Endothelial cell of umbilical vein (primary cell): ENCODE measurements around the gene SCML2. TPM values are rescaled to one million over a fixed set of nuclear protein-coding genes. Genes with fewer than 3 reads are reported as not detected.

Experiments
- BruUV-seq: library from RNA; stranded (reverse); fragments of 400-500 nt; replicated peaks from 2 replicates; lab custom pipeline; 2021; lab: Mats Ljungman, UMichigan
- CTCF ChIA-PET: fragments of 300-600, 350-600 bp; sonication (Branson Sonifier 250); formaldehyde crosslinking; loops from one replicate; lab custom pipeline; 2021; ENCODE audit warnings: antibody characterized with exemption, inconsistent platforms; lab: Charles Lee
- POLR2A ChIA-PET: fragments of 300-600, 350-600 bp; sonication (Branson Sonifier 250); formaldehyde crosslinking; loops from one replicate; lab custom pipeline; 2021; ENCODE audit warnings: antibody characterized with exemption, inconsistent platforms; lab: Charles Lee
- DNase-seq: peaks from one replicate; pipeline ENCODE4 v3.0.0-alpha.2; 2011; ENCODE audit warnings: low read depth, low spot score
- FAIRE-seq: peaks from 2 replicates; lab custom pipeline; 2011; peaks lifted over from hg19 to GRCh38; lab: Jason Lieb, UNC
- H2AFZ ChIP-seq: 2 replicates; pipeline ENCODE4 v1.6.0; 2012; ENCODE audit warnings: low read depth, low read length, control low read depth, inconsistent platforms
- H3K27ac ChIP-seq: 2 replicates; pipeline ENCODE4 v1.5.1; 2011; ENCODE audit warnings: low read depth, mild to moderate bottlenecking, control low read depth, low read length, moderate library complexity; ENCODE audit not compliant: insufficient read depth
- H3K27me3 ChIP-seq, 2 experiments: 2 replicates each; pipeline versions ENCODE4 v1.6.0 to v1.6.1; 2011; ENCODE audit warnings: low read length in 2 of 2, mixed read lengths in 1 of 2; ENCODE audit not compliant: control insufficient read depth in 2 of 2, insufficient read depth in 2 of 2
- H3K36me3 ChIP-seq, 2 experiments: 2 replicates in 1 of 2; 3 replicates in 1 of 2; pipeline ENCODE4 v1.5.1; 2011; ENCODE audit warnings: low read length in 2 of 2, mild to moderate bottlenecking in 1 of 2, moderate library complexity in 1 of 2; ENCODE audit not compliant: control insufficient read depth in 2 of 2, insufficient read depth in 2 of 2; ENCODE audit errors: extremely low read depth in 1 of 2
- H3K4me1 ChIP-seq: 3 replicates; pipeline ENCODE4 v1.5.1; 2011; ENCODE audit warnings: mild to moderate bottlenecking, low read length; ENCODE audit not compliant: control insufficient read depth, insufficient read depth; ENCODE audit errors: extremely low read depth
- H3K4me2 ChIP-seq: 2 replicates; pipeline ENCODE4 v1.6.1; 2011; ENCODE audit warnings: low read length, control low read depth, mixed read lengths; ENCODE audit not compliant: insufficient read depth
- H3K4me3 ChIP-seq, 3 experiments: fragments of 200-600 bp in 1 of 3; sonication (generic), shearing (Covaris generic) in 1 of 3; replicated peaks in 1 of 3; 2 replicates each; pipeline ENCODE4 v1.5.1; 2011 to 2016; ENCODE audit warnings: control low read depth in 3 of 3, low read length in 3 of 3, mild to moderate bottlenecking in 2 of 3, inconsistent platforms in 1 of 3, low read depth in 1 of 3, moderate library complexity in 1 of 3; ENCODE audit not compliant: insufficient read depth in 1 of 3
- H3K79me2 ChIP-seq: 2 replicates; pipeline ENCODE4 v1.6.0; 2012; ENCODE audit warnings: low read length, inconsistent platforms; ENCODE audit not compliant: control insufficient read depth, insufficient read depth
- H3K9ac ChIP-seq: replicated peaks from 2 replicates; pipeline ENCODE3; 2011; ENCODE audit warnings: low read length, control low read depth; ENCODE audit not compliant: insufficient read depth; ENCODE audit errors: extremely low read depth
- H3K9me1 ChIP-seq: replicated peaks from 3 replicates; pipeline ENCODE4 v1.6.0; 2011; ENCODE audit warnings: mild to moderate bottlenecking, low read length; ENCODE audit not compliant: control insufficient read depth, insufficient read depth; ENCODE audit errors: extremely low read depth
- H3K9me3 ChIP-seq: replicated peaks from 2 replicates; pipeline ENCODE4 v1.5.1; 2012; ENCODE audit warnings: low read length, inconsistent platforms; ENCODE audit not compliant: control insufficient read depth, insufficient read depth
- H4K20me1 ChIP-seq: replicated peaks from 2 replicates; pipeline ENCODE3; 2011; ENCODE audit warnings: mild to moderate bottlenecking, low read length; ENCODE audit not compliant: control insufficient read depth, insufficient read depth; ENCODE audit errors: extremely low read depth
- CTCF ChIP-seq, 2 donors: IDR thresholded peaks; 1 replicate in 1 of 2; 2 replicates in 1 of 2; pipeline ENCODE4 v1.5.1; 2011; ENCODE audit warnings: low read length in 2 of 2, mild to moderate bottlenecking in 2 of 2, moderate library complexity in 2 of 2, control low read depth in 1 of 2, inconsistent platforms in 1 of 2, low read depth in 1 of 2; ENCODE audit not compliant: insufficient read depth in 1 of 2; ENCODE audit errors: extremely low read depth in 1 of 2
- EZH2 ChIP-seq: IDR thresholded peaks from 2 replicates; pipeline ENCODE4 v1.6.1; 2012; ENCODE audit warnings: borderline replicate concordance, low read depth, mild to moderate bottlenecking, moderate library complexity, low read length, inconsistent platforms; ENCODE audit not compliant: severe bottlenecking
- FOS ChIP-seq: IDR thresholded peaks from 2 replicates; pipeline ENCODE4 v1.6.1; 2011; ENCODE audit warnings: mild to moderate bottlenecking, low read length, moderate library complexity, borderline replicate concordance; ENCODE audit not compliant: insufficient read depth
- GATA2 ChIP-seq: IDR thresholded peaks from 2 replicates; pipeline ENCODE4 v1.7.0; 2011; ENCODE audit warnings: low read depth, mild to moderate bottlenecking, moderate library complexity, mixed read lengths, low read length; ENCODE audit not compliant: insufficient read length, insufficient read depth
- JUN ChIP-seq: IDR thresholded peaks from 2 replicates; pipeline ENCODE4 v1.6.1; 2011; ENCODE audit warnings: borderline replicate concordance, low read depth; ENCODE audit not compliant: insufficient read length, insufficient read depth
- MAX ChIP-seq: IDR thresholded peaks from 2 replicates; pipeline ENCODE4 v1.6.1; 2011; ENCODE audit not compliant: insufficient read depth, insufficient read length
- MYC ChIP-seq: IDR thresholded peaks from one replicate; pipeline ENCODE4 v1.6.1; 2011; ENCODE audit warnings: mild to moderate bottlenecking, low read depth, low read length
- POLR2A ChIP-seq: IDR thresholded peaks from 2 replicates; pipeline ENCODE4 v1.6.1; 2012; ENCODE audit warnings: low read depth, mild to moderate bottlenecking, control low read depth, low read length
- POLR2AphosphoS5 ChIP-seq: IDR thresholded peaks from 2 replicates; pipeline ENCODE4 v1.6.1; 2012; ENCODE audit warnings: low read depth, mild to moderate bottlenecking, control low read depth, low read length, moderate library complexity; ENCODE audit not compliant: insufficient read depth
- dilution Hi-C: fragments of 300-500 bp; cut with MboI; formaldehyde crosslinking; loops from one replicate; pipeline ENCODE4 v1.15.0; 2019; ENCODE audit warnings: low sequenced_read_pairs; ENCODE audit not compliant: extremely low pct_ligation_motif_present
- intact Hi-C: fragments of 100-400 bp; cut with micrococcal nuclease; formaldehyde crosslinking; loops from one replicate; pipeline ENCODE4 v1.10.0; 2022
- polyA plus RNA-seq, 4 experiments: library from polyadenylated mRNA; depleted of rRNA in 3 of 4; stranded (reverse) in 3 of 4; unstranded in 1 of 4; fragments of >200 nt; gene quantifications; 2 replicates each; pipeline versions ENCODE4 v1.2.1 to v1.2.3, GENCODE V29; 2011 to 2012; ENCODE audit warnings: missing spikeins in 1 of 4
- total RNA-seq: library from RNA; stranded (reverse); gene quantifications from 2 replicates; pipeline ENCODE4 v1.2.3, GENCODE V29; 2021

The SCML2 gene
- total and polyA plus RNA-seq, 2 donors (not counting 3 experiments of a cell fraction or from before 2014, with no cell fraction given): 1.4 to 2.7 TPM

- no peak for DNase-seq
- TF ChIP-seq POLR2AphosphoS5 (no peak), CTCF (IDR thresholded peaks at IDR 0.05; ENCODE audit: extremely low read depth in 1 of 2, insufficient read depth in 1 of 2, low read depth in 1 of 2, low read length in 2 of 2) (no peak), FOS (no peak), JUN (no peak), POLR2A (no peak), GATA2 (no peak), MYC (no peak), EZH2 (no peak), MAX (no peak)
- intact Hi-C loops (no loop called here), dilution Hi-C loops (loop anchor here (25.0 kb wide), 1 partner anchor 935 kb away; the partner anchor contains the start of gene PDHA1)
- H2AFZ ChIP-seq: no peak overlapping the region
- no peak overlapping the region for H3K4me3 ChIP-seq
- H3K4me2 ChIP-seq: no peak overlapping the region
- no peaks in the 10 kb centered on the region for H3K79me2 ChIP-seq
- no TSS peak for BruUV-seq
- H3K9me1 ChIP-seq: no peaks in the 10 kb centered on the region
- no peak overlapping the region for H3K27ac ChIP-seq
- no peaks in the 10 kb centered on the region for H3K4me1 ChIP-seq
- CTCF ChIA-PET: interaction anchor here (2.6 kb wide), 1 partner anchor 932 kb away, joined by 9 read pairs; no protein-coding TSS in a partner anchor
- no peaks in the 10 kb centered on the region for H3K36me3 ChIP-seq
- H3K27me3 ChIP-seq: no peaks in the 10 kb centered on the region
- POLR2A ChIA-PET: no interaction called here
- H3K9ac ChIP-seq: no peak overlapping the region
- no peak for FAIRE-seq
- H3K9me3 ChIP-seq: no peaks in the 10 kb centered on the region
- H4K20me1 ChIP-seq: no peaks in the 10 kb centered on the region
These were observed 47.3 kb upstream of the SCML2 start for GRCh38 chrX:18401848-18402213.
